Panc1 (cell line): ENCODE results near the gene RNGTT. TPM values are rescaled to one million over a fixed set of nuclear protein-coding genes. Genes with fewer than 3 reads are reported as not detected.

Experiments used
- ATAC-seq: fragments of 200-7000 bp; cut with Tn5 transposase; 2 replicates; pipeline ENCODE4 v1.9.1; 2020; ENCODE audit warnings: mild to moderate bottlenecking, moderate library complexity
- BruUV-seq: library from RNA; stranded (reverse); fragments of 400-500 nt; replicated peaks from 2 replicates; lab custom pipeline; 2021; lab: Mats Ljungman, UMichigan
- CTCF ChIA-PET: fragments of 300-600 bp; sonication (Branson Sonifier 250); formaldehyde crosslinking; loops from one replicate; lab custom pipeline; 2022; ENCODE audit warnings: antibody characterized with exemption; lab: Charles Lee
- POLR2A ChIA-PET: fragments of 300-600 bp; sonication (Branson Sonifier 250); formaldehyde crosslinking; loops from one replicate; lab custom pipeline; 2022; ENCODE audit warnings: antibody characterized with exemption; lab: Charles Lee
- DNase-seq: peaks from one replicate; pipeline ENCODE4 v3.0.0-alpha.2; 2010; ENCODE audit warnings: low read depth, low spot score
- H3K27ac ChIP-seq: 2 replicates; pipeline ENCODE4 v1.5.1; 2011; ENCODE audit warnings: mild to moderate bottlenecking, low read length, inconsistent platforms
- H3K27me3 ChIP-seq: fragments of 200-500 bp; sonication (Bioruptor generic); 2 replicates; pipeline ENCODE4 v1.6.0; 2014; ENCODE audit warnings: low read length, inconsistent platforms; ENCODE audit not compliant: control insufficient read depth, insufficient read depth
- H3K36me3 ChIP-seq: fragments of 200-500 bp; sonication (Bioruptor generic); 2 replicates; pipeline ENCODE4 v1.5.1; 2014; ENCODE audit warnings: inconsistent platforms, mild to moderate bottlenecking, low read length, moderate library complexity; ENCODE audit not compliant: control insufficient read depth, insufficient read depth
- H3K4me1 ChIP-seq: 2 replicates; pipeline ENCODE4 v1.5.1; 2011; ENCODE audit warnings: inconsistent platforms, mild to moderate bottlenecking, low read length, moderate library complexity; ENCODE audit not compliant: control insufficient read depth, insufficient read depth
- H3K4me3 ChIP-seq, 2 experiments: 2 replicates each; pipeline ENCODE4 v1.5.1; 2011 to 2012; ENCODE audit warnings: low read depth in 2 of 2, low read length in 2 of 2, mild to moderate bottlenecking in 2 of 2, inconsistent platforms in 1 of 2, moderate library complexity in 1 of 2
- H3K9me3 ChIP-seq: fragments of 200-500 bp; sonication (Bioruptor generic); 2 replicates; pipeline ENCODE4 v1.5.1; 2014; ENCODE audit warnings: low read depth, mild to moderate bottlenecking, inconsistent platforms, low read length, moderate library complexity; ENCODE audit not compliant: control insufficient read depth, insufficient read depth
- POLR2AphosphoS5 ChIP-seq: IDR thresholded peaks from 2 replicates; pipeline ENCODE4 v1.6.1; 2012; ENCODE audit warnings: mild to moderate bottlenecking, low read depth, low read length, moderate library complexity
- REST ChIP-seq, 2 experiments: IDR thresholded peaks; 2 replicates each; pipeline ENCODE4 v1.6.1; 2011 to 2012; ENCODE audit warnings: low read depth in 2 of 2, control low read depth in 1 of 2, low read length in 1 of 2, mild to moderate bottlenecking in 1 of 2, moderate library complexity in 1 of 2; ENCODE audit not compliant: insufficient read depth in 1 of 2
- SIN3A ChIP-seq: IDR thresholded peaks from 2 replicates; pipeline ENCODE4 v1.6.1; 2012; ENCODE audit warnings: low read depth, mild to moderate bottlenecking, low read length, moderate library complexity, borderline replicate concordance; ENCODE audit not compliant: insufficient read depth
- TCF7L2 ChIP-seq: IDR thresholded peaks from 2 replicates; pipeline ENCODE4 v1.6.1; 2011; ENCODE audit warnings: mild to moderate bottlenecking, low read depth, low read length, inconsistent platforms
- in situ Hi-C: cut with HindIII; loops from 2 replicates; pipeline ENCODE4 v1.10.0; 2016; ENCODE audit warnings: low sequenced_read_pairs, low pct_unique_long_range_greater_than_20kb
- intact Hi-C: fragments of 100-400 bp; cut with micrococcal nuclease; formaldehyde crosslinking; loops from one replicate; pipeline ENCODE4 v1.10.0; 2022; ENCODE audit not compliant: unreplicated experiment
- total RNA-seq: library from RNA; stranded (reverse); gene quantifications from one replicate; pipeline ENCODE4 v1.2.1, GENCODE V29; 2021; ENCODE audit not compliant: unreplicated experiment
- TF ChIP-seq, protein P1 (sequence below): fragments of 450-650 bp; IDR thresholded peaks from 2 replicates; pipeline ENCODE4 v1.5.1; 2017; ENCODE audit warnings: mild to moderate bottlenecking

The RNGTT gene
- total RNA-seq, 1 experiment from 2014 or later, result 21.2 TPM

GRCh38 chr6:88964509-88964908 lies 1.1 kb upstream of the RNGTT start:
- no peak for DNase-seq
- ChIA-PET POLR2A (no interaction called here), CTCF (no interaction called here)
- ATAC-seq, result no peak
- H3K4me3 ChIP-seq, result peak overlapping the region; percentile 67 to 99
- intact Hi-C loops, result no loop called here
- no TSS peak for BruUV-seq
- TF ChIP-seq REST (IDR thresholded peaks at IDR 0.05; ENCODE audit: insufficient read depth in 1 of 2, low read depth in 2 of 2, low read length in 1 of 2), result no peak
- no peak for TF ChIP-seq SIN3A
- in situ Hi-C loops, result no loop called here
- peak overlapping the region; percentile 99 for H3K27ac ChIP-seq
- H3K9me3 ChIP-seq, result 0 out of 2 replicates have a peak, but pooled peaks cover 7% of the 10 kb centered on the region
- H3K36me3 ChIP-seq, result peaks cover 3% of the 10 kb centered on the region; the same call in 1 of the 2 replicates
- no peaks in the 10 kb centered on the region for H3K27me3 ChIP-seq
- H3K4me1 ChIP-seq, result peaks cover 5% of the 10 kb centered on the region

- ChIA-PET CTCF (no interaction called here), POLR2A (no interaction called here)
- Histone ChIP-seq H3K9me3 (peaks cover 4% of the 10 kb centered on the region; the same call in 1 of the 2 replicates), H3K36me3 (peaks cover 1% of the 10 kb centered on the region; the same call in 1 of the 2 replicates), H3K4me3 (no peak overlapping the region), H3K4me1 (no peaks in the 10 kb centered on the region), H3K27me3 (no peaks in the 10 kb centered on the region), H3K27ac (no peak overlapping the region)
- no TSS peak for BruUV-seq
- DNase-seq (no peak), ATAC-seq (no peak)
- intact Hi-C loops (no loop called here), in situ Hi-C loops (no loop called here)
- TF ChIP-seq SIN3A, result no peak
- TF ChIP-seq, protein P1, sequence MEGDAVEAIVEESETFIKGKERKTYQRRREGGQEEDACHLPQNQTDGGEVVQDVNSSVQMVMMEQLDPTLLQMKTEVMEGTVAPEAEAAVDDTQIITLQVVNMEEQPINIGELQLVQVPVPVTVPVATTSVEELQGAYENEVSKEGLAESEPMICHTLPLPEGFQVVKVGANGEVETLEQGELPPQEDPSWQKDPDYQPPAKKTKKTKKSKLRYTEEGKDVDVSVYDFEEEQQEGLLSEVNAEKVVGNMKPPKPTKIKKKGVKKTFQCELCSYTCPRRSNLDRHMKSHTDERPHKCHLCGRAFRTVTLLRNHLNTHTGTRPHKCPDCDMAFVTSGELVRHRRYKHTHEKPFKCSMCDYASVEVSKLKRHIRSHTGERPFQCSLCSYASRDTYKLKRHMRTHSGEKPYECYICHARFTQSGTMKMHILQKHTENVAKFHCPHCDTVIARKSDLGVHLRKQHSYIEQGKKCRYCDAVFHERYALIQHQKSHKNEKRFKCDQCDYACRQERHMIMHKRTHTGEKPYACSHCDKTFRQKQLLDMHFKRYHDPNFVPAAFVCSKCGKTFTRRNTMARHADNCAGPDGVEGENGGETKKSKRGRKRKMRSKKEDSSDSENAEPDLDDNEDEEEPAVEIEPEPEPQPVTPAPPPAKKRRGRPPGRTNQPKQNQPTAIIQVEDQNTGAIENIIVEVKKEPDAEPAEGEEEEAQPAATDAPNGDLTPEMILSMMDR, result no peak
- no peak for TF ChIP-seq REST (IDR thresholded peaks at IDR 0.05; ENCODE audit: insufficient read depth in 1 of 2, low read depth in 2 of 2, low read length in 1 of 2)
- no peak for TF ChIP-seq TCF7L2
- no peak for TF ChIP-seq POLR2AphosphoS5
These were observed 4.6 kb downstream of the RNGTT start for GRCh38 chr6:88958842-88959241.
